OCI-LY1 (cell line): ENCODE results near the gene SNHG17.

Experiments
- EZH2 ChIP-seq: fragments of 200-600 bp; sonication (generic), shearing (Covaris generic); IDR thresholded peaks from 2 replicates; pipeline ENCODE4 v1.8.0; 2017; ENCODE audit warnings: borderline replicate concordance, mixed run types, mild to moderate bottlenecking, antibody characterized with exemption, low read length, moderate library complexity, mixed read lengths
- TF ChIP-seq, protein P1 (sequence below): fragments of 200-600 bp; sonication (generic), shearing (Covaris generic); IDR thresholded peaks from 2 replicates; pipeline ENCODE4 v1.5.1; 2017; ENCODE audit warnings: mild to moderate bottlenecking, antibody characterized with exemption, low read length, moderate library complexity, mixed read lengths

DNA sequence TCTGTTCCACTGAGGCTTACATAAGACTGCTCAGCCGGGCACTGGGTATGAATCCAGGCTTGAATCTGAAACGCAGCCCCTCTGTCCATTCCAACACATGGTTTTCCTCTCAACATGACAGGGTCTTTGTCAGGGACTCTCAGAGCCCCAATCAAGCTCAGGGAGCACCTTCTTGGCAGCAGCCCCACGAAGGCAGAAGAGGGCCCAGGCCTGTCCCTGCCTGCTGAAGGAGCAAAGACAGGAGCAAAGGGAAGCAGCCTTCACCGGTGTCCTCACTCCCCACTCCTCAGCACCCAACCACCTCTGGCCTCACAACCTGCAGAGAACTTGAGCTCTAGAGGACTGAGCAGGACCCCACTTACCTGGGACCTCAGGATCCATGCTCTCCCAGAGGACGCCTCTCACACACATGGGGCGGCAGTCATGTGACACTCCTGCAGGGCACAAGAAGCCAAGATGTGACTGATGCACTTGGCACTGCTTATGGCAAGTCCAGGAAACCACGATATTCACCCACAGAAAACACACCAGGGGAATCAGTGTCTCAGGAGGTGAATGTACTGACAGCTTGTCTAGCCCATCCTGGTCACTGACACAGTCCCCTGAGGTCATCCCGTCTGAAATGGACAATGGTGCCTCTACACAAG is 4.3 kb downstream of the SNHG17 start:
- TF ChIP-seq, protein P1, sequence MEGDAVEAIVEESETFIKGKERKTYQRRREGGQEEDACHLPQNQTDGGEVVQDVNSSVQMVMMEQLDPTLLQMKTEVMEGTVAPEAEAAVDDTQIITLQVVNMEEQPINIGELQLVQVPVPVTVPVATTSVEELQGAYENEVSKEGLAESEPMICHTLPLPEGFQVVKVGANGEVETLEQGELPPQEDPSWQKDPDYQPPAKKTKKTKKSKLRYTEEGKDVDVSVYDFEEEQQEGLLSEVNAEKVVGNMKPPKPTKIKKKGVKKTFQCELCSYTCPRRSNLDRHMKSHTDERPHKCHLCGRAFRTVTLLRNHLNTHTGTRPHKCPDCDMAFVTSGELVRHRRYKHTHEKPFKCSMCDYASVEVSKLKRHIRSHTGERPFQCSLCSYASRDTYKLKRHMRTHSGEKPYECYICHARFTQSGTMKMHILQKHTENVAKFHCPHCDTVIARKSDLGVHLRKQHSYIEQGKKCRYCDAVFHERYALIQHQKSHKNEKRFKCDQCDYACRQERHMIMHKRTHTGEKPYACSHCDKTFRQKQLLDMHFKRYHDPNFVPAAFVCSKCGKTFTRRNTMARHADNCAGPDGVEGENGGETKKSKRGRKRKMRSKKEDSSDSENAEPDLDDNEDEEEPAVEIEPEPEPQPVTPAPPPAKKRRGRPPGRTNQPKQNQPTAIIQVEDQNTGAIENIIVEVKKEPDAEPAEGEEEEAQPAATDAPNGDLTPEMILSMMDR, result no peak
- no peak for TF ChIP-seq EZH2
